GM12878 (cell line): Measurements from ENCODE around the gene IMMP2L. TPM values are rescaled to one million over a fixed set of nuclear protein-coding genes. Genes with fewer than 3 reads are reported as not detected.

Source experiments
- ATAC-seq: fragments of 200-7000 bp; cut with Tn5 transposase; 3 replicates; pipeline ENCODE4 v1.9.1; 2020; ENCODE audit warnings: mild to moderate bottlenecking, moderate library complexity
- BruUV-seq: library from RNA; stranded (reverse); fragments of 400-500 nt; replicated peaks from 2 replicates; lab custom pipeline; 2021; lab: Mats Ljungman, UMichigan
- CTCF ChIA-PET: fragments of 300-600 bp; sonication (Branson Sonifier 250); formaldehyde crosslinking; extraction: SDS; loops from one replicate; lab custom pipeline; 2021; ENCODE audit warnings: inconsistent platforms; lab: Yijun Ruan, JAX
- POLR2A ChIA-PET: fragments of 350-600 bp; formaldehyde crosslinking; extraction: SDS; loops from one replicate; lab custom pipeline; 2021; ENCODE audit warnings: inconsistent platforms; lab: Charles Lee
- RAD21 ChIA-PET: fragments of 300-600 bp; sonication (Branson Sonifier 250); formaldehyde crosslinking; loops from one replicate; lab custom pipeline; 2023; ENCODE audit warnings: antibody characterized with exemption; ENCODE audit not compliant: unreplicated experiment; lab: Charles Lee
- SMC1A ChIA-PET: fragments of 300-600 bp; sonication (Branson Sonifier 250); formaldehyde crosslinking; loops from one replicate; lab custom pipeline; 2023; ENCODE audit not compliant: unreplicated experiment, uncharacterized antibody; lab: Charles Lee
- DNase-seq: peaks from one replicate; pipeline ENCODE4 v3.0.0-alpha.2; 2011; ENCODE audit warnings: low read depth, low spot score
- FAIRE-seq: peaks from 3 replicates; lab custom pipeline; 2011; peaks lifted over from hg19 to GRCh38; lab: Jason Lieb, UNC
- H2AFZ ChIP-seq: 2 replicates; pipeline ENCODE4 v1.6.0; 2011; ENCODE audit warnings: low read depth, low read length, control low read depth; ENCODE audit not compliant: control insufficient read depth
- H3K27ac ChIP-seq: 2 replicates; pipeline ENCODE4 v1.5.1; 2011; ENCODE audit warnings: control low read depth; ENCODE audit not compliant: control insufficient read depth, insufficient read depth
- H3K27me3 ChIP-seq, 2 experiments: replicated peaks in 1 of 2; 2 replicates each; pipeline versions ENCODE4 v1.6.0 to v1.6.1; 2011; ENCODE audit warnings: low read length in 1 of 2; ENCODE audit not compliant: control insufficient read depth in 2 of 2, insufficient read depth in 2 of 2
- H3K36me3 ChIP-seq, 2 experiments: 2 replicates each; pipeline ENCODE4 v1.5.1; 2011; ENCODE audit warnings: low read length in 1 of 2; ENCODE audit not compliant: control insufficient read depth in 2 of 2, insufficient read depth in 2 of 2
- H3K4me1 ChIP-seq: 2 replicates; pipeline ENCODE4 v1.6.1; 2011; ENCODE audit warnings: mild to moderate bottlenecking, low read length, moderate library complexity, mixed read lengths; ENCODE audit not compliant: control insufficient read depth, insufficient read depth
- H3K4me2 ChIP-seq: 2 replicates; pipeline ENCODE4 v1.6.0; 2011; ENCODE audit warnings: control low read depth; ENCODE audit not compliant: control insufficient read depth, insufficient read depth
- H3K4me3 ChIP-seq: fragments of 200-600 bp; sonication (generic); 2 replicates; pipeline ENCODE4 v1.5.1; 2016
- H3K79me2 ChIP-seq: 2 replicates; pipeline ENCODE4 v1.6.0; 2011; ENCODE audit warnings: low read length; ENCODE audit not compliant: control insufficient read depth, insufficient read depth
- H3K9ac ChIP-seq: 2 replicates; pipeline ENCODE4 v1.8.0; 2011; ENCODE audit warnings: low read length, control low read depth, mixed read lengths; ENCODE audit not compliant: control insufficient read depth, insufficient read depth
- H3K9me3 ChIP-seq: replicated peaks from 3 replicates; pipeline ENCODE4 v1.5.1; 2011; ENCODE audit warnings: mild to moderate bottlenecking, low read length; ENCODE audit not compliant: control insufficient read depth, insufficient read depth
- H4K20me1 ChIP-seq: 2 replicates; pipeline ENCODE4 v1.6.0; 2011; ENCODE audit not compliant: control insufficient read depth, insufficient read depth
- BMI1 ChIP-seq: fragments of 450-650 bp; IDR thresholded peaks from 2 replicates; pipeline ENCODE4 v1.6.1; 2016; ENCODE audit warnings: mild to moderate bottlenecking, moderate library complexity, borderline replicate concordance
- ETV6 ChIP-seq, 2 experiments: fragments of 450-650 bp in 1 of 2; IDR thresholded peaks in 1 of 2; conservative IDR thresholded peaks in 1 of 2; 2 replicates each; pipeline ENCODE4 v1.6.1; 2014; ENCODE audit warnings: antibody characterized with exemption in 1 of 2, borderline replicate concordance in 1 of 2, low read depth in 1 of 2, mild to moderate bottlenecking in 1 of 2, moderate library complexity in 1 of 2
- JUND ChIP-seq: IDR thresholded peaks from 2 replicates; pipeline ENCODE4 v1.6.1; 2012; ENCODE audit warnings: low read depth, mild to moderate bottlenecking, low read length, improper control_type of control experiment, moderate library complexity
- LARP7 ChIP-seq: fragments of 450-650 bp; IDR thresholded peaks from 2 replicates; pipeline ENCODE4 v1.6.1; 2017; ENCODE audit warnings: mild to moderate bottlenecking
- POLR2AphosphoS2 ChIP-seq: IDR thresholded peaks from 2 replicates; pipeline ENCODE4 v1.6.1; 2011; ENCODE audit warnings: low read depth, mild to moderate bottlenecking, low read length, improper control_type of control experiment, moderate library complexity
- PRDM15 ChIP-seq: fragments of 450-650 bp; formaldehyde crosslinking; IDR thresholded peaks from 2 replicates; pipeline ENCODE4 v1.4.0; 2020; ENCODE audit warnings: mild to moderate bottlenecking, moderate library complexity
- RCOR1 ChIP-seq: conservative IDR thresholded peaks from 2 replicates; pipeline ENCODE4 v1.6.1; 2012; ENCODE audit warnings: low read depth, low read length, improper control_type of control experiment
- STAT3 ChIP-seq: IDR thresholded peaks from 2 replicates; pipeline ENCODE4 v1.6.1; 2011; ENCODE audit warnings: low read depth, low read length, improper control_type of control experiment
- ZZZ3 ChIP-seq: IDR thresholded peaks from 2 replicates; pipeline ENCODE4 v1.6.1; 2011; ENCODE audit warnings: low read depth; ENCODE audit not compliant: control insufficient read depth, insufficient read length
- WGBS: methylation state at CpG from one replicate; pipeline ENCODE4 v1.1.6; 2016; ENCODE audit warnings: low lambda C conversion rate; ENCODE audit not compliant: insufficient replicate concordance, insufficient coverage; ENCODE audit errors: missing lambda C conversion rate; 5-methylcytosine and 5-hydroxymethylcytosine counted together
- in situ Hi-C: fragments of 300-500 bp; cut with MboI; formaldehyde crosslinking; loops from 9 replicates; pipeline ENCODE4 v1.14.3; 2018; ENCODE audit warnings: mixed read lengths
- intact Hi-C: fragments of 100-400 bp; cut with micrococcal nuclease; formaldehyde crosslinking; loops from one replicate; pipeline ENCODE4 v1.14.2; 2022; ENCODE audit not compliant: unreplicated experiment
- polyA plus RNA-seq, 11 experiments: library from polyadenylated mRNA; depleted of rRNA in 4 of 11; unstranded in 6 of 11; stranded (reverse) in 5 of 11; fragments of >200 nt; fragmentation: Nextera tagmentation in 4 of 11; fragmentation: Illumina TruSeq in 1 of 11; extraction: Ambion mirVana in 4 of 11; extraction: Trizol in 1 of 11; gene quantifications; 1 replicate in 1 of 11; 2 replicates in 10 of 11; pipeline versions ENCODE4 v1.2.1 to v1.2.3, GENCODE V29; 2011 to 2016; ENCODE audit warnings: inconsistent platforms in 2 of 11, missing spikeins in 2 of 11, low read depth in 1 of 11
- total RNA-seq, 4 experiments: library from RNA; depleted of rRNA in 3 of 4; stranded (reverse); fragments of >200 nt in 3 of 4; fragmentation: Illumina TruSeq in 1 of 4; extraction: Trizol in 1 of 4; gene quantifications; 2 replicates each; pipeline versions ENCODE4 v1.2.1 to v1.2.3, GENCODE V29; 2013 to 2021
- TF ChIP-seq, protein P1 (sequence below): fragments of 150-350 bp; IDR thresholded peaks from 2 replicates; pipeline ENCODE4 v1.6.1; 2014; ENCODE audit warnings: mild to moderate bottlenecking, low read depth, low read length

Gene IMMP2L
- total and polyA plus RNA-seq, 10 of the 15 experiments (the other 5 are each of a cell fraction or from before 2014, with no cell fraction given) = 12.6 to 46.3 (median 19.6) TPM

DNA sequence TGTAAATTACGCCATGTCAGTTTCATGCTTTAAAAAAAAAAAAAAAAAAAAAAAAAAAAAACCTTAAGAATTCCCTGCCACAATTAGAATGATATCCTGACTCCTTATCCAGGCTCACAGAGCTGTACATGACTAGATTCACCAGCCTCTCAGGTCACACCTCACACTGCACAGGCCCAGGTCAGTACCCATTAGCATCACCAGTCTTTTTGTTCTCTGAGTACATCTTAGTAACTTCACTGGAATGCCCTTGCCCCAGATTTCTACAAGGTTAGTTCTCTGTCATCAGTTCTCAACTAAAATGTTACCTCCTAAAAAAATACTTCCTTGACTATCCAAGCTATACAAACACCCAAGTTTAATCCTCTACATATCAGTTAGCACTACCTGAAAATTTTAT is 260.4 kb downstream of the IMMP2L start:
- CTCF ChIA-PET = interaction anchor here (0.6 to 0.7 kb wide), 2 partner anchors 13 to 20 kb away, joined by 3 to 4 read pairs; no protein-coding TSS in a partner anchor
- TF ChIP-seq LARP7 (no peak), ETV6 (conservative IDR thresholded peaks at IDR 0.05 in 1 of 2, IDR thresholded peaks at IDR 0.05 in 1 of 2; ENCODE audit: borderline replicate concordance in 1 of 2, low read depth in 1 of 2) (no peak), STAT3 (no peak), PRDM15 (CRISPR knock-in tag) (no peak), JUND (no peak), BMI1 (no peak), ZZZ3 (no peak), POLR2AphosphoS2 (no peak), RCOR1 (no peak)
- TF ChIP-seq, protein P1, sequence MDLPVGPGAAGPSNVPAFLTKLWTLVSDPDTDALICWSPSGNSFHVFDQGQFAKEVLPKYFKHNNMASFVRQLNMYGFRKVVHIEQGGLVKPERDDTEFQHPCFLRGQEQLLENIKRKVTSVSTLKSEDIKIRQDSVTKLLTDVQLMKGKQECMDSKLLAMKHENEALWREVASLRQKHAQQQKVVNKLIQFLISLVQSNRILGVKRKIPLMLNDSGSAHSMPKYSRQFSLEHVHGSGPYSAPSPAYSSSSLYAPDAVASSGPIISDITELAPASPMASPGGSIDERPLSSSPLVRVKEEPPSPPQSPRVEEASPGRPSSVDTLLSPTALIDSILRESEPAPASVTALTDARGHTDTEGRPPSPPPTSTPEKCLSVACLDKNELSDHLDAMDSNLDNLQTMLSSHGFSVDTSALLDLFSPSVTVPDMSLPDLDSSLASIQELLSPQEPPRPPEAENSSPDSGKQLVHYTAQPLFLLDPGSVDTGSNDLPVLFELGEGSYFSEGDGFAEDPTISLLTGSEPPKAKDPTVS = no peak
- H3K4me3 ChIP-seq = no peak overlapping the region
- no peaks in the 10 kb centered on the region for H3K27me3 ChIP-seq
- H4K20me1 ChIP-seq = no peaks in the 10 kb centered on the region
- POLR2A ChIA-PET = no interaction called here
- no peaks in the 10 kb centered on the region for H3K9me3 ChIP-seq
- RAD21 ChIA-PET = interaction anchor here (0.6 kb wide), 1 partner anchor 260 kb away, joined by 3 read pairs; the partner anchor contains the start of gene IMMP2L
- H3K4me2 ChIP-seq = no peak overlapping the region
- BruUV-seq = no TSS peak
- in situ Hi-C loops (no loop called here), intact Hi-C loops (no loop called here)
- no peaks in the 10 kb centered on the region for H3K4me1 ChIP-seq
- no peak overlapping the region for H3K9ac ChIP-seq
- WGBS = 88% methylated on average over 1 of the region's 1 CpG
- no peak for FAIRE-seq
- SMC1A ChIA-PET = no interaction called here
- ATAC-seq = no peak
- no peaks in the 10 kb centered on the region for H3K79me2 ChIP-seq
- no peaks in the 10 kb centered on the region for H3K36me3 ChIP-seq
- DNase-seq = no peak
- H3K27ac ChIP-seq = no peak overlapping the region
- no peak overlapping the region for H2AFZ ChIP-seq
